GM23338 (cell line): ENCODE data around the gene GJB3. TPM values are rescaled to one million over a fixed set of nuclear protein-coding genes. Genes with fewer than 3 reads are reported as not detected.
A peak's percentile ranks its signal among the peaks of the same experiment; 100 is the strongest.

Source experiments
- ATAC-seq: fragments of 200-7000 bp; cut with Tn5 transposase; 3 replicates; pipeline ENCODE4 v1.9.1; 2020
- DNase-seq: peaks from one replicate; pipeline ENCODE4 v3.0.0-alpha.2; 2015; ENCODE audit warnings: low spot score
- H2AFZ ChIP-seq: fragments of 200-600 bp; sonication (generic); 2 replicates; pipeline ENCODE4 v1.8.0; 2016; ENCODE audit warnings: antibody characterized with exemption, mild to moderate bottlenecking, moderate library complexity
- H3F3A ChIP-seq: fragments of 200-600 bp; sonication (generic); replicated peaks from 2 replicates; pipeline ENCODE4 v1.8.0; 2017; ENCODE audit warnings: antibody characterized with exemption, mixed run types, low read depth
- H3K27ac ChIP-seq: fragments of 200-600 bp; sonication (generic); 2 replicates; pipeline ENCODE4 v1.6.1; 2016; ENCODE audit warnings: low read depth
- H3K27me3 ChIP-seq: fragments of 200-600 bp; sonication (generic); 2 replicates; pipeline ENCODE4 v1.8.0; 2016; ENCODE audit warnings: mild to moderate bottlenecking, mixed run types, moderate library complexity; ENCODE audit not compliant: insufficient read depth
- H3K36me3 ChIP-seq: fragments of 200-600 bp; sonication (generic); 2 replicates; pipeline ENCODE4 v1.8.0; 2016; ENCODE audit warnings: mild to moderate bottlenecking; ENCODE audit not compliant: insufficient read depth
- H3K4me1 ChIP-seq: fragments of 200-600 bp; sonication (generic); 2 replicates; pipeline ENCODE4 v1.8.0; 2016; ENCODE audit warnings: mild to moderate bottlenecking, moderate library complexity; ENCODE audit not compliant: insufficient read depth
- H3K4me2 ChIP-seq: fragments of 200-600 bp; sonication (generic); 2 replicates; pipeline ENCODE4 v1.7.1; 2017; ENCODE audit warnings: mixed run types
- H3K4me3 ChIP-seq: fragments of 200-600 bp; sonication (generic); 2 replicates; pipeline ENCODE4 v1.6.1; 2016; ENCODE audit warnings: mixed run types
- H3K79me2 ChIP-seq: fragments of 200-600 bp; sonication (generic); replicated peaks from 2 replicates; pipeline ENCODE4 v1.8.0; 2017; ENCODE audit warnings: mild to moderate bottlenecking; ENCODE audit not compliant: insufficient read depth
- H3K9me2 ChIP-seq: fragments of 200-600 bp; sonication (generic); 2 replicates; pipeline ENCODE4 v1.8.0; 2017; ENCODE audit not compliant: insufficient read depth
- H4K20me1 ChIP-seq: fragments of 200-600 bp; sonication (generic); replicated peaks from 2 replicates; pipeline ENCODE4 v1.8.0; 2017; ENCODE audit warnings: mild to moderate bottlenecking; ENCODE audit not compliant: insufficient read depth
- H3K27ac Mint-ChIP-seq: 2 replicates; pipeline ENCODE4 v1.8.0; 2020; ENCODE audit warnings: inconsistent platforms, mild to moderate bottlenecking, moderate library complexity, mixed read lengths
- H3K27me3 Mint-ChIP-seq: 3 replicates; pipeline ENCODE4 v1.8.0; 2022; ENCODE audit warnings: low read depth, mild to moderate bottlenecking, moderate library complexity, mixed read lengths, inconsistent platforms; ENCODE audit not compliant: insufficient read depth, poor library complexity
- H3K36me3 Mint-ChIP-seq: 3 replicates; pipeline ENCODE4 v1.8.0; 2021; ENCODE audit warnings: low read depth, mild to moderate bottlenecking, inconsistent platforms, moderate library complexity, mixed read lengths
- H3K4me1 Mint-ChIP-seq: 3 replicates; pipeline ENCODE4 v1.8.0; 2020; ENCODE audit warnings: mild to moderate bottlenecking, inconsistent platforms, mixed read lengths
- H3K4me3 Mint-ChIP-seq: 3 replicates; pipeline ENCODE4 v1.8.0; 2021; ENCODE audit warnings: moderate library complexity, mild to moderate bottlenecking, inconsistent platforms, mixed read lengths
- H3K9me3 Mint-ChIP-seq: 3 replicates; pipeline ENCODE4 v1.8.0; 2020; ENCODE audit warnings: moderate library complexity, mild to moderate bottlenecking, inconsistent platforms, mixed read lengths
- CREB1 ChIP-seq: fragments of 250-450 bp; sonication (Bioruptor Pico); IDR thresholded peaks from 2 replicates; pipeline ENCODE4 v1.5.0; 2020; ENCODE audit warnings: low read depth, mild to moderate bottlenecking, moderate library complexity
- POLR2AphosphoS5 ChIP-seq: IDR thresholded peaks from 2 replicates; pipeline ENCODE4 v1.6.1; 2016; ENCODE audit warnings: antibody characterized with exemption, low read depth
- ZNF331 ChIP-seq: fragments of 250-450 bp; sonication (Bioruptor Pico); IDR thresholded peaks from 2 replicates; pipeline ENCODE4 v1.5.0; 2020; ENCODE audit warnings: low read depth, mild to moderate bottlenecking, moderate library complexity
- polyA plus RNA-seq: library from polyadenylated mRNA; unstranded; fragments of >200 nt; fragmentation: Nextera tagmentation; extraction: Ambion mirVana; gene quantifications from 2 replicates; pipeline ENCODE4 v1.2.1, GENCODE V29; 2016
- total RNA-seq: library from RNA; depleted of rRNA; stranded (reverse); fragments of >200 nt; shearing (Covaris generic); gene quantifications from 2 replicates; pipeline ENCODE4 v1.2.3, GENCODE V29; 2014
- TF ChIP-seq, protein P1 (sequence below): IDR thresholded peaks from 2 replicates; pipeline ENCODE4 v1.6.1; 2016; ENCODE audit warnings: antibody characterized with exemption
- TF ChIP-seq, protein P2 (sequence below), 2 experiments: fragments of 200-600 bp in 1 of 2; sonication (generic) in 1 of 2; conservative IDR thresholded peaks; 2 replicates each; pipeline versions ENCODE4 v1.5.1 to v1.6.1; 2016 to 2017; ENCODE audit warnings: antibody characterized with exemption in 2 of 2, low read depth in 2 of 2, mild to moderate bottlenecking in 2 of 2, moderate library complexity in 1 of 2

Gene GJB3
- total and polyA plus RNA-seq, 2 experiments from 2014 or later, result 0.26 to 0.31 TPM

DNA sequence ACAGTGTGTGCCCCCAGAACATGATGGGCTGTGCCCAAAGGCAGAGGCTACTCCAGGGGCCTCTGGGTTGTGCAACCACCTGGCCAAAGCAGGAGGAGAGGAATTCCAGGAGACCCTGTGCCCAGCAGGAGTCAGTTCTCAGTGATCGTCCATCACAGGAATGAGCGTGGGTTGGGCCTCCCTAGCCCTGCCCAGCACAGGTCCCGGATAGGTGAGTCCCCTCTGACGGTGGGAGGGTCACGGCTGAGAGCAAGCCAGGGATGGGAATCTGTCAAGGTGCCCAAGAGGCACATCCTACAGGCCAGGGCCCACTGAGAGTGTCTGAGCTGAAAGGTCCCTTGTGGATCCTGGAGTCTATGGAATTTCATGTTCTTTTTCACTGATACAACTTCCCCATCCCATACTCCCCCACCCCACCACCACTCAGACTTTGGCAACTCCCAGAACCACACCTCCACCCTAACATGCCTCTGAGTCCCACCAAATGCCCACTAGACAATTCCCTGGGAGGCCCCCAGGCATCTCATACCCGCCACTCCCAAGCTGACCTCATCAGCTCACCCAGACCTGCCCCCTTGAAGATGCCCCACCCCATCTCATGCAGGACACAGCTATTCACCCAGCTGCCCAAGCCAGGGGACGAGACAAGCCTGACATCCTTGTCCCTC is 18.4 kb upstream of the GJB3 start:
- no peak overlapping the region for H3K4me3 Mint-ChIP-seq
- Histone ChIP-seq H3K36me3 (no peaks in the 10 kb centered on the region), H2AFZ (no peak overlapping the region), H3K27ac (no peak overlapping the region), H3K4me2 (peak overlapping the region; percentile 58; the same call in 1 of the 2 replicates), H3K79me2 (no peaks in the 10 kb centered on the region), H4K20me1 (no peaks in the 10 kb centered on the region), H3K4me1 (peaks cover 3% of the 10 kb centered on the region), H3F3A (no peaks in the 10 kb centered on the region), H3K27me3 (no peaks in the 10 kb centered on the region), H3K9me2 (peaks cover 15% of the 10 kb centered on the region), H3K4me3 (no peak overlapping the region)
- no peaks in the 10 kb centered on the region; the same call in 2 of the 3 replicates for H3K36me3 Mint-ChIP-seq
- peaks cover 19% of the 10 kb centered on the region for H3K4me1 Mint-ChIP-seq
- H3K27ac Mint-ChIP-seq, result no peak overlapping the region
- no peak for DNase-seq
- no peak for ATAC-seq
- H3K9me3 Mint-ChIP-seq, result peaks cover 3% of the 10 kb centered on the region; the same call in 1 of the 3 replicates
- H3K27me3 Mint-ChIP-seq, result peaks cover 10% of the 10 kb centered on the region
- no peak for TF ChIP-seq POLR2AphosphoS5
- TF ChIP-seq, protein P1, sequence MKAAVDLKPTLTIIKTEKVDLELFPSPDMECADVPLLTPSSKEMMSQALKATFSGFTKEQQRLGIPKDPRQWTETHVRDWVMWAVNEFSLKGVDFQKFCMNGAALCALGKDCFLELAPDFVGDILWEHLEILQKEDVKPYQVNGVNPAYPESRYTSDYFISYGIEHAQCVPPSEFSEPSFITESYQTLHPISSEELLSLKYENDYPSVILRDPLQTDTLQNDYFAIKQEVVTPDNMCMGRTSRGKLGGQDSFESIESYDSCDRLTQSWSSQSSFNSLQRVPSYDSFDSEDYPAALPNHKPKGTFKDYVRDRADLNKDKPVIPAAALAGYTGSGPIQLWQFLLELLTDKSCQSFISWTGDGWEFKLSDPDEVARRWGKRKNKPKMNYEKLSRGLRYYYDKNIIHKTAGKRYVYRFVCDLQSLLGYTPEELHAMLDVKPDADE, result no peak
- TF ChIP-seq, protein P2, sequence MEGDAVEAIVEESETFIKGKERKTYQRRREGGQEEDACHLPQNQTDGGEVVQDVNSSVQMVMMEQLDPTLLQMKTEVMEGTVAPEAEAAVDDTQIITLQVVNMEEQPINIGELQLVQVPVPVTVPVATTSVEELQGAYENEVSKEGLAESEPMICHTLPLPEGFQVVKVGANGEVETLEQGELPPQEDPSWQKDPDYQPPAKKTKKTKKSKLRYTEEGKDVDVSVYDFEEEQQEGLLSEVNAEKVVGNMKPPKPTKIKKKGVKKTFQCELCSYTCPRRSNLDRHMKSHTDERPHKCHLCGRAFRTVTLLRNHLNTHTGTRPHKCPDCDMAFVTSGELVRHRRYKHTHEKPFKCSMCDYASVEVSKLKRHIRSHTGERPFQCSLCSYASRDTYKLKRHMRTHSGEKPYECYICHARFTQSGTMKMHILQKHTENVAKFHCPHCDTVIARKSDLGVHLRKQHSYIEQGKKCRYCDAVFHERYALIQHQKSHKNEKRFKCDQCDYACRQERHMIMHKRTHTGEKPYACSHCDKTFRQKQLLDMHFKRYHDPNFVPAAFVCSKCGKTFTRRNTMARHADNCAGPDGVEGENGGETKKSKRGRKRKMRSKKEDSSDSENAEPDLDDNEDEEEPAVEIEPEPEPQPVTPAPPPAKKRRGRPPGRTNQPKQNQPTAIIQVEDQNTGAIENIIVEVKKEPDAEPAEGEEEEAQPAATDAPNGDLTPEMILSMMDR (conservative IDR thresholded peaks at IDR 0.05; ENCODE audit: low read depth in 2 of 2), result no peak

DNA sequence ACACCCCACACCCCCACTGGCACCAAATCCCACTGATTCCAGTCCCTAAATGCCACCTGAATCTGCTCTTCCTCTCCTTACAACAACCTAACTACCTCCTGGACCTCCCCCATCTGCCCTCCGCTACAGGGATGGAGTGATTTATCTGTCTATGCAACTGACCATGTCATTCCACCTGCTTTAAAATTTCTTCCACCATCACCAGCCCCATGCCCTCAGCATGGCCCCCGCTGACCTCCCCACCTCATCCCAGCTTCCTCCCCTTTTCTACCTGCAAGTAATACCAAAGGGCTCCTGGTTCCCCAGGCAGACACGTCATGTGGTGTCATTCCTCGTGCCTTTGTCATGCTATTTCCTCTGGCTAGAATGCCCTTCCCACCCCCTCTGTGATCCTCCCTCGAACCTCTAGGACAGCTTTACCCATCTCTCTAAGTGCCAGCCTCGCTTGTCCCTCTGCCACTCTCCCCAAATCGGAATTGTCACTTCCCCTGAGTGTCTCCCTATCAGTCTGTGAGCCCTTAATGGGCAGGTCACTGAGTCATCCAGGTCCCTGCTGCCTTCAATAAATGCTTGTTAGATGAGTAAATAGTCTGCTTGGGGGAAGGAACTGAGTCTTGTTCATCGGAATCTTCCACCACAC is 17.8 kb upstream of the GJB3 start:
- Histone ChIP-seq H2AFZ (peak overlapping the region; percentile 91), H3K4me3 (no peak overlapping the region), H3K36me3 (no peaks in the 10 kb centered on the region), H3K9me2 (peaks cover 15% of the 10 kb centered on the region), H3K4me2 (peak overlapping the region; percentile 58; the same call in 1 of the 2 replicates), H3K4me1 (peaks cover 3% of the 10 kb centered on the region), H3F3A (no peaks in the 10 kb centered on the region), H4K20me1 (no peaks in the 10 kb centered on the region), H3K79me2 (no peaks in the 10 kb centered on the region), H3K27me3 (no peaks in the 10 kb centered on the region), H3K27ac (no peak overlapping the region)
- no peak overlapping the region; the same call in 2 of the 3 replicates for H3K4me3 Mint-ChIP-seq
- ATAC-seq (peak; percentile 57), DNase-seq (peak; percentile 64)
- peaks cover 7% of the 10 kb centered on the region for H3K27me3 Mint-ChIP-seq
- no peak overlapping the region; the same call in 1 of the 2 replicates for H3K27ac Mint-ChIP-seq
- peaks cover 3% of the 10 kb centered on the region; the same call in 1 of the 3 replicates for H3K9me3 Mint-ChIP-seq
- H3K36me3 Mint-ChIP-seq, result no peaks in the 10 kb centered on the region; the same call in 2 of the 3 replicates
- H3K4me1 Mint-ChIP-seq, result peaks cover 19% of the 10 kb centered on the region
- no peak for TF ChIP-seq ZNF331 (CRISPR knock-in tag)
- peak; percentile 73 for TF ChIP-seq CREB1 (CRISPR knock-in tag)
